A673 (cell line): Measurements from ENCODE around the gene MACROD1. TPM values are rescaled to one million over a fixed set of nuclear protein-coding genes. Genes with fewer than 3 reads are reported as not detected.
"Not testable (repeated sequence)": the region's sequence is repeated elsewhere in the genome, so short reads cannot be mapped to it uniquely, and the experiment has no call there.

Experiments
- BruUV-seq: library from RNA; stranded (reverse); fragments of 400-500 nt; replicated peaks from 2 replicates; lab custom pipeline; 2021; lab: Mats Ljungman, UMichigan
- CTCF ChIA-PET: fragments of 300-600 bp; sonication (Branson Sonifier 250); formaldehyde crosslinking; loops from one replicate; lab custom pipeline; 2022; ENCODE audit warnings: antibody characterized with exemption; lab: Charles Lee
- POLR2A ChIA-PET: fragments of 300-600 bp; sonication (Branson Sonifier 250); formaldehyde crosslinking; loops from one replicate; lab custom pipeline; 2022; ENCODE audit warnings: antibody characterized with exemption; ENCODE audit not compliant: low non-redundant PET; lab: Charles Lee
- DNase-seq: peaks from one replicate; pipeline ENCODE4 v3.0.0-alpha.2; 2015; ENCODE audit warnings: low spot score
- H3K27ac ChIP-seq: fragments of 200-600 bp; sonication (generic); 2 replicates; pipeline ENCODE4 v1.5.1; 2016; ENCODE audit warnings: mixed run types, low read depth, mild to moderate bottlenecking, mixed read lengths, antibody characterized with exemption, low read length; ENCODE audit not compliant: poor library complexity, severe bottlenecking
- H3K27me3 ChIP-seq: fragments of 200-600 bp; sonication (generic); replicated peaks from 2 replicates; pipeline ENCODE4 v1.6.1; 2017; ENCODE audit warnings: mixed run types, low read depth, mild to moderate bottlenecking, mixed read lengths, antibody characterized with exemption, low read length; ENCODE audit not compliant: insufficient read depth, poor library complexity
- H3K36me3 ChIP-seq: fragments of 200-600 bp; sonication (generic); 2 replicates; pipeline ENCODE4 v1.6.1; 2016; ENCODE audit warnings: mixed run types, mild to moderate bottlenecking, mixed read lengths, antibody characterized with exemption, low read length; ENCODE audit not compliant: insufficient read depth, poor library complexity, severe bottlenecking
- H3K4me1 ChIP-seq: fragments of 200-600 bp; sonication (generic); 2 replicates; pipeline ENCODE4 v1.6.1; 2017; ENCODE audit warnings: mixed run types, mild to moderate bottlenecking, mixed read lengths, antibody characterized with exemption, low read length; ENCODE audit not compliant: insufficient read depth, poor library complexity, severe bottlenecking
- H3K4me3 ChIP-seq: fragments of 200-600 bp; sonication (generic); 2 replicates; pipeline ENCODE4 v1.5.1; 2016; ENCODE audit warnings: low read depth, mixed run types, mild to moderate bottlenecking, mixed read lengths, low read length; ENCODE audit not compliant: poor library complexity, severe bottlenecking
- H3K9me3 ChIP-seq: fragments of 200-600 bp; sonication (generic); 2 replicates; pipeline ENCODE4 v1.6.1; 2016; ENCODE audit warnings: mixed run types, low read depth, mild to moderate bottlenecking, mixed read lengths, antibody characterized with exemption, low read length; ENCODE audit not compliant: poor library complexity, severe bottlenecking
- CTCF ChIP-seq: fragments of 300-800, 200-600 bp; sonication (generic); conservative IDR thresholded peaks from 2 replicates; pipeline ENCODE4 v1.5.1; 2017; ENCODE audit warnings: low read depth, mild to moderate bottlenecking, antibody characterized with exemption, low read length, moderate library complexity, mixed read lengths
- EZH2 ChIP-seq: fragments of 200-600 bp; sonication (generic); IDR thresholded peaks from 2 replicates; pipeline ENCODE4 v1.6.1; 2017; ENCODE audit warnings: borderline replicate concordance, low read depth, mild to moderate bottlenecking, mixed read lengths, antibody characterized with exemption, low read length; ENCODE audit not compliant: poor library complexity, severe bottlenecking
- intact Hi-C: fragments of 100-400 bp; cut with micrococcal nuclease; formaldehyde crosslinking; loops from one replicate; pipeline ENCODE4 v1.10.0; 2022; ENCODE audit not compliant: unreplicated experiment
- total RNA-seq: library from RNA; stranded (reverse); gene quantifications from 2 replicates; pipeline ENCODE4 v1.2.3, GENCODE V29; 2021

MACROD1 gene
- total RNA-seq, 1 experiment from 2014 or later = 28.7 TPM

- TF ChIP-seq CTCF (no peak), EZH2 (no peak)
- ChIA-PET CTCF (interaction anchor here (0.6 kb wide), 1 partner anchor 21 kb away, joined by 3 read pairs; no protein-coding TSS in a partner anchor), POLR2A (interaction anchor here (0.6 to 0.7 kb wide), 2 partner anchors 117 to 831 kb away, joined by 3 to 7 read pairs; no protein-coding TSS in a partner anchor)
- Histone ChIP-seq H3K27ac (peak overlapping the region; percentile 78), H3K4me1 (peaks cover 46% of the 10 kb centered on the region), H3K9me3 (no peaks in the 10 kb centered on the region), H3K4me3 (no peak overlapping the region), H3K36me3 (peaks cover 19% of the 10 kb centered on the region), H3K27me3 (no peaks in the 10 kb centered on the region)
- BruUV-seq = no TSS peak
- intact Hi-C loops = loop anchor here (10.0 kb wide), 1 partner anchor 144 kb away; the partner anchor contains the start of gene MARK2
- DNase-seq = peak; percentile 89
These were observed 187.2 kb downstream of the MACROD1 start for GRCh38 chr11:63978551-63979239.

GRCh38 chr11:63974259-63975143, 191.4 kb downstream of the MACROD1 start, which contains the start of gene COX8A:
COX8A (plus strand) TSS chr11:63974620; CDS start chr11:63974681, 61 bp downstream.
- H3K9me3 ChIP-seq = no peaks in the 10 kb centered on the region
- DNase-seq = peak; percentile 100
- peaks cover 19% of the 10 kb centered on the region for H3K36me3 ChIP-seq
- peaks cover 34% of the 10 kb centered on the region for H3K4me1 ChIP-seq
- TF ChIP-seq EZH2 = no peak
- TF ChIP-seq CTCF = no peak
- ChIA-PET POLR2A (interaction anchor here (0.5 kb wide), 1 partner anchor 19 kb away, joined by 3 read pairs; no protein-coding TSS in a partner anchor), CTCF (no interaction called here)
- H3K4me3 ChIP-seq = peak within 1 kb of the TSS; percentile 72
- peak within 1 kb of the TSS; percentile 96 for H3K27ac ChIP-seq
- TSS peak; percentile 75 for BruUV-seq
- intact Hi-C loops = loop anchor here (10.0 kb wide), 1 partner anchor 140 kb away; the partner anchor contains the start of gene MARK2
- no peaks in the 10 kb centered on the region for H3K27me3 ChIP-seq

- intact Hi-C loops = loop anchor here (10.0 kb wide), 1 partner anchor 139 kb away; the partner anchor contains the start of gene MARK2
- peak overlapping the region; percentile 96 for H3K27ac ChIP-seq
- DNase-seq, CTCF ChIA-PET, POLR2A ChIA-PET, H3K27me3 ChIP-seq, H3K9me3 ChIP-seq: not testable (repeated sequence)
- H3K4me1 ChIP-seq = peaks cover 30% of the 10 kb centered on the region
- peaks cover 13% of the 10 kb centered on the region for H3K36me3 ChIP-seq
- TSS peak; percentile 29 for BruUV-seq
- H3K4me3 ChIP-seq = peak overlapping the region; percentile 72
These were observed 192.0 kb downstream of the MACROD1 start for GRCh38 chr11:63973912-63974258.
